22Rv1 (cell line): ENCODE data around the gene HNRNPL.
"Not testable (repeated sequence)": the region's sequence is repeated elsewhere in the genome, so short reads cannot be mapped to it uniquely, and the experiment has no call there.

Experiments used
- H3K27ac ChIP-seq: fragments of 450-650 bp; 2 replicates; pipeline ENCODE4 v1.5.1; 2017
- ZFX ChIP-seq: fragments of 450-650 bp; IDR thresholded peaks from 2 replicates; pipeline ENCODE4 v1.6.1; 2017; ENCODE audit warnings: antibody characterized with exemption, borderline replicate concordance
- TF ChIP-seq, protein P1 (sequence below): fragments of 450-650 bp; IDR thresholded peaks from 2 replicates; pipeline ENCODE4 v1.5.1; 2017; ENCODE audit warnings: mild to moderate bottlenecking

The HNRNPL gene

DNA sequence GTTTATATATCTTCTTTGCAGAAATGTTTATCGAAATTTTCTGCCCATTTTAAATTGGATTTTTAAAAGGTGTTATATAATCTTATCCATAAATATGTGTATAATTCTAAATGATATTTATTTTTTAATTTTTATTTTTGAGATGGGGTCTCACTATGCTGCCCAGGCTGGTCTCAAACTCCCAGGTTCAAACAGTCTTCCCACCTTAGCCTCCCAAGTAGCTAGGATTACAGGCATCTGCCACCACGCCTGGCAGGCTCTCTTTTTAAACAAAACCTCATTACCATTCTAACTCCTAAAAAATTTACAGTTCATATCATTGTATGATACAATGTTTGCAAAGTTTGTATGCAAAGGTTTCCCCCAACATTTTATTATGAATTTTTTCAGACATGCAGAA lies 53.6 kb downstream of the HNRNPL start:
- no peak overlapping the region for H3K27ac ChIP-seq
- TF ChIP-seq ZFX = no peak
- TF ChIP-seq, protein P1, sequence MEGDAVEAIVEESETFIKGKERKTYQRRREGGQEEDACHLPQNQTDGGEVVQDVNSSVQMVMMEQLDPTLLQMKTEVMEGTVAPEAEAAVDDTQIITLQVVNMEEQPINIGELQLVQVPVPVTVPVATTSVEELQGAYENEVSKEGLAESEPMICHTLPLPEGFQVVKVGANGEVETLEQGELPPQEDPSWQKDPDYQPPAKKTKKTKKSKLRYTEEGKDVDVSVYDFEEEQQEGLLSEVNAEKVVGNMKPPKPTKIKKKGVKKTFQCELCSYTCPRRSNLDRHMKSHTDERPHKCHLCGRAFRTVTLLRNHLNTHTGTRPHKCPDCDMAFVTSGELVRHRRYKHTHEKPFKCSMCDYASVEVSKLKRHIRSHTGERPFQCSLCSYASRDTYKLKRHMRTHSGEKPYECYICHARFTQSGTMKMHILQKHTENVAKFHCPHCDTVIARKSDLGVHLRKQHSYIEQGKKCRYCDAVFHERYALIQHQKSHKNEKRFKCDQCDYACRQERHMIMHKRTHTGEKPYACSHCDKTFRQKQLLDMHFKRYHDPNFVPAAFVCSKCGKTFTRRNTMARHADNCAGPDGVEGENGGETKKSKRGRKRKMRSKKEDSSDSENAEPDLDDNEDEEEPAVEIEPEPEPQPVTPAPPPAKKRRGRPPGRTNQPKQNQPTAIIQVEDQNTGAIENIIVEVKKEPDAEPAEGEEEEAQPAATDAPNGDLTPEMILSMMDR = no peak

DNA sequence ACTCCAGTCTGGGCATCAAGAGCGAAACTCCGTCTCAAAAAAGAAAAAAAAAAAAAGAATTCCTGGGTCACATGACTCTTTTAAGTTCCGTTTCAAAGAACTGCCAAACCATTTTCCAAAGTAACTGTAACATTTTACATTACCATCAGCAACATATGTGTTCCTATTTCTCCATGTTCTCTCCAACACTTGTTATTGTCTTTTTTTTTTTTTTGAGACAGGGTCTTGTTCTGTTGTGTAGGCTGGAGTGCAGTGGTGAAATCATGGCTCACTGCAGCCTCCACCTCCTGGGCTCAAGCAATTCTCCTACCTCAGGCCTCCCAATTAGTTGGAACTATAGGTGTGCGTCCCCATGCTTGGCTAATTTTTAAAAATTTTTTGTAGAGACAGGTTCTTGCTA lies 54.2 kb downstream of the HNRNPL start:
- TF ChIP-seq, protein P1 = no peak

DNA sequence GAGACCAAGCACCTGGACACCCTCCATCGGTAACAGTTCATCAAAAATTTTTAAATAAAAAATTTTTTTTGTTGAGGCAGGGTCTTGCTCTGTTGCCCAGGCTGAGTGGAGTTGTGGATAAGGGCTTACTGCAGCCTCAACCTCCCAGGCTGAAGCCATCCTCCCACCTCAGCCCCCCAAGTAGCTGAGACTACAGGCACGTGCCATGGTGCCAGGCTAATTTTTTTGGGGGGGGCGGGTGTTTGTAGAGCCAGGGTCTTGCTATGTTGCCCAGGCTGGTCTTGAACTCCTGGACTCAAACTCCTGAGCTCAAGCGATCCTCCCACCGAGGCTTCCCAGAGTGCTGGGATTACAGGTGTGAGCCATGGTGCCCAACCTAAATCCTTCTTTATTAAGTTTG lies 56.1 kb downstream of the HNRNPL start:
- no peak overlapping the region for H3K27ac ChIP-seq

More for the DNA sequence above, 54.2 kb downstream of the HNRNPL start:
- no peak overlapping the region for H3K27ac ChIP-seq

DNA sequence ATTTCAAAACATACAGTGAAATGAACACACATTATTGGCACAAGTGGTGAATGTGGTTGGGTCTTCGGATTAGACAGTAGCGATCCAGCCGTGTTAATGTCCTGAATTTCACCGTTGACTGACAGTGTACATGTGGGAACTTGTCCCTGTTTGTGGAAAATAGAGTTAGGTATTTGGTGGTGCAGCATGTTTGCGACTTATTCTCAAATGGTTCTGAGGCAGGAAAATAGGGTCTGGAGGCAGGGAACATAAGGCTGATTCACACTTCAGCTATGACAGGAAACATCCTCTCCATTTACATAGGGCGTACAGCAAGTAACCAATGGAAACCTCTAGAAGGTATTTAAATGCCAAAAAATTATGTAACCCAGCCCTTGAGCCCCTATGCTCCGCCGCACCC lies 56.6 kb downstream of the HNRNPL start:
- no peak overlapping the region for H3K27ac ChIP-seq
- TF ChIP-seq, protein P1 = no peak
- TF ChIP-seq ZFX = no peak

More for the DNA sequence above, 56.1 kb downstream of the HNRNPL start:
- no peak for TF ChIP-seq ZFX
- TF ChIP-seq, protein P1 = no peak

DNA sequence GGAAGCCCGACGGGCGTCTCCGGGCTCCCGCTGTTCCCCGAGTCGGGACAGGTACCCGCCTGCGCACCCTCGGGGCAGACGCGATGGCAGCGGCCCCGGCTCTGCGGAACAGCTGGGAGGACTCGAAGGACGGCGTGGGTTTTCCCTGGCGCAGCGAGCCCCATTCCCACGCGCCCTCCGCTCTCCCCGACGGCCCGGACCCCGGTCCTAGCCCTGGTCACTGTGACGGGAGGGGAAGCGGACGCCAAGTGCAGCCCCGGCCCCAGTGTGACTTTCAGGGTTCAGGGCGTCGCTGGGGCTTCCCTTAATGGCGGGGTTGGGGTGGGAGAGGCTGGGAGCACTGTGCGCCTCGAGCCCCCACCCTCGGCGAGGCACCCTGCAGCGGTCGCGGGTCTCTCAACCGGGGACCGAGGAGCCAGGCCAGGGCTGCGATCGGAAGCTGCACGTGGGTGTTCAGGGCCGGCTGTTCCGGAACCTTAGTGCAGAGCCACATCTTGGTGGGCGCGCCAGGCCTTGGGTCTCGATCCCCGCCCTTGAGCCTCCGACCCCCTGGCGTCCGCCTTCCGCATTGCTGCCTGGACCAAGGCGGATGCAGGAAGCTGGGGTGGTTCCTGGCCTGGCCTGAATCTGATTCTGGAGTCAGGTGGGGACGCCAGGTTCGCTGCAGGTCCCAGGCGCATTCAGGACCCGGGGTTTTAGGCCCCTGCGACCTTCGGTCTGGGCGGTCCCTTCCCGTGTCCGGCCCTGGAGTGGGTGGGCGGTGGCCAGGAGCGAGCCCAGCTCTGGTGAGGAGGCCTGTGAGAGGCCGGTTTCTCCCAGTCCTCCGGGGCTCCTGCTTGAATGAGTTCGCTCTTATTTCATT lies 57.3 kb downstream of the HNRNPL start:
- no peak overlapping the region for H3K27ac ChIP-seq

DNA sequence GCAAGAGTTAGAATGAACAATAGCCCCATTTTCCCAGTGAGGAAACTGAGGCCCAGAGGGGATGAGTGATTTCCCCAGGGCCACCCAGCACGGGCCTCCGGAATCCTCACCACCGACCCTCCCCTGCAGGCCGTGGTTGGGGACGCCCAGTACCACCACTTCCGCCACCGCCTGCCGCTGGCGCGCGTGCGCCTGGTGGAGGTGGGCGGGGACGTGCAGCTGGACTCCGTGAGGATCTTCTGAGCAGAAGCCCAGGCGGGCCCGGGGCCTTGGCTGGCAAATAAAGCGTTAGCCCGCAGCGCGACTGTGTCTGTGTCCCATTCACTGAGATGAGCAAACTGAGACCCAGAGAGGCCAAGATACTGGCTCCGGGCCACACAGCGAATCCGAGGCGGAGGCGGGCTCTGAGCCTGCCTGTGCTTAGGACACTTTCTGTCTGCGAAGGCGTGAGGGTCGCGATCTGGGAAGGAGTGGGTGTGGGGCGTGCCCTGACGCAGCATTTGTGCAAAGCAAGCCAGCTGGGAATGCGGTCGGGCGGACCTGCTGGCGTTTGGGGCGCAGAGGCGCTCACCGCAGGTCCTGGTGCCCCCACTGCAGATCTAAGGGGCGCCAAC lies 58.2 kb downstream of the HNRNPL start:
- not testable (repeated sequence) for H3K27ac ChIP-seq

More for the DNA sequence above, 57.3 kb downstream of the HNRNPL start:
- TF ChIP-seq, protein P1 = no peak
- TF ChIP-seq ZFX = no peak

DNA sequence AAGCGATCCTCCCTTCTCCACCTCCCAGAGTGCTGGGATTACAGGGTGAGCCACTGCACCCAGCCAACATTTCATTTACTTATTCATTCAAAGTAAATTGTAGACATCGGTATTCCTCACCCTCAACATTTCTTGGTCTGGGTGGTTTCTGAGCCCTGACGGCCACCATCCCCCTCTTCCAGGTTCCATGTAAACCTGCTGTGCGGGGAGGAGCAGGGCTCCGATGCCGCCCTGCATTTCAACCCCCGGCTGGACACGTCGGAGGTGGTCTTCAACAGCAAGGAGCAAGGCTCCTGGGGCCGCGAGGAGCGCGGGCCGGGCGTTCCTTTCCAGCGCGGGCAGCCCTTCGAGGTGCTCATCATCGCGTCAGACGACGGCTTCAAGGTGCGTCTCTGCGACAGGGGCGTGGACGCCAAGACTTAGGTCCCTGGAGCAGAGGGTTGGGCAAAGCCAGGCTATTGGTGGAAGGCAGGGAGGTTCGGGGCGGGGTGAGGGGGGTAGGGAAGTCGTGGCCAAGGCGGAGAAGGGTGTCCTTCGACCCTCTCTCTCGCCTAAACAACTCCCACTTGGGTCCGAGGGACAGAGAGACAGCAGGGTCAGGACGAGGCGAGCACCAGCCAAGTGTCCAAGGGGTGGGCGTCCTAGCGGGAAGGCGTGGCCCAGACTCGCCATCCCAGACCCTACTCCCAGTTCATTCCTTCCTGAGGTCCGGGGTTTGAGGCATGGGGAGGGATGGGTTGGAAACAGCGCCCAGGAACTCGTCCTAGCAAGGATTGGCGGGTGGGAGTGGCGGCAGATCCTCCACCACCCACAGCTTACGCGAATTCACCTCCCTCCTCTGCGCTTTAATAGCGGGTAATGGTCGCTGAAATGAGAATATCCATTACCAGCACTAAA lies 59.0 kb downstream of the HNRNPL start:
- not testable (repeated sequence) for H3K27ac ChIP-seq
